ENCODE measurements around the gene RPSA.
"Not testable (repeated sequence)": the region's sequence is repeated elsewhere in the genome, so short reads cannot be mapped to it uniquely, and the experiment has no call there.

The RPSA gene

GRCh38 chr3:39388741-39389248 is 17.7 kb upstream of the RPSA start:
- DNase-seq (ENCODE audit: low spot score): no peak

- no peak for DNase-seq (ENCODE audit: low spot score)
These were observed 16.3 kb upstream of the RPSA start for GRCh38 chr3:39390181-39390580.

GRCh38 chr3:39396690-39397089 is 9.8 kb upstream of the RPSA start:
- DNase-seq (ENCODE audit: low spot score): no peak

- no peak for DNase-seq (ENCODE audit: low spot score)
These were observed 7.8 kb upstream of the RPSA start for GRCh38 chr3:39398700-39399099.

- DNase-seq (ENCODE audit: low spot score): no peak
These were observed 4.5 kb upstream of the RPSA start for GRCh38 chr3:39401983-39402382.

- no peak for DNase-seq (ENCODE audit: low spot score)
These were observed 1.4 kb upstream of the RPSA start for GRCh38 chr3:39404943-39405686.

GRCh38 chr3:39405687-39406367 is 693 bp upstream of the RPSA start:
- no peak for DNase-seq (ENCODE audit: low spot score)

GRCh38 chr3:39407259-39407629 is 724 bp downstream of the RPSA start:
- no peak for DNase-seq (ENCODE audit: low spot score)

GRCh38 chr3:39407773-39408492 is 1.4 kb downstream of the RPSA start:
- no peak for DNase-seq (ENCODE audit: low spot score)

- no peak for DNase-seq (ENCODE audit: low spot score)
These were observed 2.2 kb downstream of the RPSA start for GRCh38 chr3:39408493-39409372.

- no peak for DNase-seq (ENCODE audit: low spot score)
These were observed 3.1 kb downstream of the RPSA start for GRCh38 chr3:39409514-39410136.

- DNase-seq (ENCODE audit: low spot score): no peak
These were observed 4.4 kb downstream of the RPSA start for GRCh38 chr3:39410893-39411292.

GRCh38 chr3:39412668-39413260 is 6.2 kb downstream of the RPSA start:
- DNase-seq (ENCODE audit: low spot score): no peak

- DNase-seq (ENCODE audit: low spot score): no peak
These were observed 7.3 kb downstream of the RPSA start for GRCh38 chr3:39413691-39414420.

GRCh38 chr3:39414421-39414907 is 7.9 kb downstream of the RPSA start:
- no peak for DNase-seq (ENCODE audit: low spot score)

- not testable (repeated sequence) for DNase-seq (ENCODE audit: low spot score)
These were observed 8.8 kb downstream of the RPSA start for GRCh38 chr3:39415302-39415701.

GRCh38 chr3:39415983-39416382 is 9.5 kb downstream of the RPSA start:
- DNase-seq (ENCODE audit: low spot score): no peak

- DNase-seq (ENCODE audit: low spot score): not testable (repeated sequence)
These were observed 10.5 kb downstream of the RPSA start for GRCh38 chr3:39416998-39417397.

- DNase-seq (ENCODE audit: low spot score): not testable (repeated sequence)
These were observed 12.2 kb downstream of the RPSA start for GRCh38 chr3:39418556-39419225.
